Measurements from ENCODE around the gene MC1R.
"Not testable (repeated sequence)": the region's sequence is repeated elsewhere in the genome, so short reads cannot be mapped to it uniquely, and the experiment has no call there.

Gene MC1R

DNA sequence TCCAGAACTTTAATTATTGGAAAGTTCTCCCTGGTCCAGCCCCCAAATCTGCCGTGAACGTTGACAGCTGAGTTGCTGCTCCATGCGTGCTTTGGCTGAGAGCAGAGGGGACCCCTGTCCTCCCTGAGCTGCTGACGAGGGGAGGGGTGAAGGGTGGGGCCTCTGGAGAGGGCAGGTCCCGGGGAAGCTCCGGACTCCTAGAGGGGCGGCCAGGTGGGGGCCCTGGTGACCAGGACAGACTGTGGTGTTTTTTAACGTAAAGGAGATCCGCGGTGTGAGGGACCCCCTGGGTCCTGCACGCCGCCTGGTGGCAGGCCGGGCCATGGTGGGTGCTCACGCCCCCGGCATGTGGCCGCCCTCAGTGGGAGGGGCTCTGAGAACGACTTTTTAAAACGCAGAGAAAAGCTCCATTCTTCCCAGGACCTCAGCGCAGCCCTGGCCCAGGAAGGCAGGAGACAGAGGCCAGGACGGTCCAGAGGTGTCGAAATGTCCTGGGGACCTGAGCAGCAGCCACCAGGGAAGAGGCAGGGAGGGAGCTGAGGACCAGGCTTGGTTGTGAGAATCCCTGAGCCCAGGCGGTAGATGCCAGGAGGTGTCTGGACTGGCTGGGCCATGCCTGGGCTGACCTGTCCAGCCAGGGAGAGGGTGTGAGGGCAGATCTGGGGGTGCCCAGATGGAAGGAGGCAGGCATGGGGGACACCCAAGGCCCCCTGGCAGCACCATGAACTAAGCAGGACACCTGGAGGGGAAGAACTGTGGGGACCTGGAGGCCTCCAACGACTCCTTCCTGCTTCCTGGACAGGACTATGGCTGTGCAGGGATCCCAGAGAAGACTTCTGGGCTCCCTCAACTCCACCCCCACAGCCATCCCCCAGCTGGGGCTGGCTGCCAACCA is at the start of gene MC1R:
Gene MC1R (plus strand): TSS at position 410 of the 895 bp plus-strand sequence. CDS start 397 bp downstream, at position 807.
- no peak for TF ChIP-seq ZFX (IDR thresholded peaks at IDR 0.05)
- TF ChIP-seq, protein P1, sequence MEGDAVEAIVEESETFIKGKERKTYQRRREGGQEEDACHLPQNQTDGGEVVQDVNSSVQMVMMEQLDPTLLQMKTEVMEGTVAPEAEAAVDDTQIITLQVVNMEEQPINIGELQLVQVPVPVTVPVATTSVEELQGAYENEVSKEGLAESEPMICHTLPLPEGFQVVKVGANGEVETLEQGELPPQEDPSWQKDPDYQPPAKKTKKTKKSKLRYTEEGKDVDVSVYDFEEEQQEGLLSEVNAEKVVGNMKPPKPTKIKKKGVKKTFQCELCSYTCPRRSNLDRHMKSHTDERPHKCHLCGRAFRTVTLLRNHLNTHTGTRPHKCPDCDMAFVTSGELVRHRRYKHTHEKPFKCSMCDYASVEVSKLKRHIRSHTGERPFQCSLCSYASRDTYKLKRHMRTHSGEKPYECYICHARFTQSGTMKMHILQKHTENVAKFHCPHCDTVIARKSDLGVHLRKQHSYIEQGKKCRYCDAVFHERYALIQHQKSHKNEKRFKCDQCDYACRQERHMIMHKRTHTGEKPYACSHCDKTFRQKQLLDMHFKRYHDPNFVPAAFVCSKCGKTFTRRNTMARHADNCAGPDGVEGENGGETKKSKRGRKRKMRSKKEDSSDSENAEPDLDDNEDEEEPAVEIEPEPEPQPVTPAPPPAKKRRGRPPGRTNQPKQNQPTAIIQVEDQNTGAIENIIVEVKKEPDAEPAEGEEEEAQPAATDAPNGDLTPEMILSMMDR (conservative IDR thresholded peaks at IDR 0.05) = no peak
- H3K27ac ChIP-seq = no peak within 1 kb of the TSS

DNA sequence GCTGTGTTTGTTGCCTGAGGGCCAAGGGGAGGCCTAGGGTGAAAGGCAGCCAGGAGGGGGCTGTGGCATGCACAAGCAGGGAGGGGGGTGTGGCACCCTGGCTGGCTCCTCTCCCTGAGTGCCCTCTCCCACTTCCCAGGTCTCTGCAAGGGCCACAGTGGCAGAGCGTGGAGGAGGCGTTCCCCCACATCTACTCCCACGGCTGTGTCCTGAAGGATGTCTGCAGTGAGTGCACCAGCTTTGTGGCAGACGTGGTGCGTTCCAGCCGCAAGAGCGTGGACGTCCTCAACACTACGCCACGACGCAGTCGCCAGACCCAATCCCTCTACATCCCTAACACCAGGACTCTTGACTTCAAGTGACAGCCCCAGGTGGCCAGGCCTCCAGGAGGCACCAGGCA is 48.8 kb upstream of the MC1R start:
- no peak for TF ChIP-seq ZFX (IDR thresholded peaks at IDR 0.05)
- TF ChIP-seq, protein P1 (conservative IDR thresholded peaks at IDR 0.05) = no peak
- H3K27ac ChIP-seq = no peak overlapping the region

GRCh38 chr16:89870440-89870839 is 48.2 kb upstream of the MC1R start:
- H3K27ac ChIP-seq = no peak overlapping the region
- TF ChIP-seq ZFX (IDR thresholded peaks at IDR 0.05) = no peak
- TF ChIP-seq, protein P1 (conservative IDR thresholded peaks at IDR 0.05) = no peak

GRCh38 chr16:89871895-89872294 is 46.8 kb upstream of the MC1R start:
- no peak for TF ChIP-seq ZFX (IDR thresholded peaks at IDR 0.05)
- TF ChIP-seq, protein P1 (conservative IDR thresholded peaks at IDR 0.05) = no peak
- H3K27ac ChIP-seq = peak overlapping the region; percentile 96; the same call in 1 of the 2 replicates

DNA sequence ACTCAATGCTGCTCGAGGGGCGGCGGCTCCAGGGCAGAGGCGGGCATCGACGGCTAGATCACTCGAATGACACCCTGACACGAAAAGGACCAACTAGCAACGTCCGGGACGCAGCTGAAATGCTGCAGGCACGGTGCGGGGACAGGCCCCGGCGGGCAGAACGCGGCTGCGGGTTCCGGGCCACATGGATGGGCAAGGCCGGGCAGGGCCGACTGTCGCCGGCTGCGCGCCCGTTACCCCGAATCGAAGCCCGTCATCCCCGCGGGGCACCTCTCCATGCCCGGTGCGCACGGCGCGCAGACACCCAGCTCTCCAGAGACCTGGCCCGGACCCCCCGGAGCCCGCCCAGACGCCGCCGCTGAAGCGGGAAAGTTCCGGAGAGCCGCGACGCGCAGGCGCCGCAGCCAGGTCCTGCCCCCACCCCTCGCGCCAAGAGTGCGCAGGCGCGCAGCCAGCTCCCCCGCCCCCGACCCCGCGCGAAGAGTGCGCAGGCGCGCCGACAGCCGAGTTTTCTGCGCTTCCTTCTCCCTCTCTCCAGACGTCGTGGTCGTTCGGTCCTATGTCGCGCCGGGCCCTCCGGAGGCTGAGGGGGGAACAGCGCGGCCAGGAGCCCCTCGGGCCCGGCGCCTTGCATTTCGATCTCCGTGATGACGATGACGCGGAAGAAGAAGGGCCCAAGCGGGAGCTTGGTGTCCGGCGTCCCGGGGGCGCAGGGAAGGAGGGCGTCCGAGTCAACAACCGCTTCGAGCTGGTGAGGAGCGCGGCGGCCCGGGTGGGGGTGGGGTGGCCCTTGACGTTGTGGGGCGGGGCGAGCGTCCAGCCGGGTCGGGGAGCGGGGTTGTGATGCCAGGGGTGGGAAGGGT is 45.3 kb upstream of the MC1R start, which contains the start of gene TCF25:
Gene TCF25 (plus strand): TSS at position 484 of the 863 bp plus-strand sequence. CDS start 76 bp downstream, at position 560.
- peak within 1 kb of the TSS; percentile 96 for H3K27ac ChIP-seq
- TF ChIP-seq, protein P1 (conservative IDR thresholded peaks at IDR 0.05) = no peak
- TF ChIP-seq ZFX (IDR thresholded peaks at IDR 0.05) = peak; percentile 95; the same call in 1 of the 2 replicates

DNA sequence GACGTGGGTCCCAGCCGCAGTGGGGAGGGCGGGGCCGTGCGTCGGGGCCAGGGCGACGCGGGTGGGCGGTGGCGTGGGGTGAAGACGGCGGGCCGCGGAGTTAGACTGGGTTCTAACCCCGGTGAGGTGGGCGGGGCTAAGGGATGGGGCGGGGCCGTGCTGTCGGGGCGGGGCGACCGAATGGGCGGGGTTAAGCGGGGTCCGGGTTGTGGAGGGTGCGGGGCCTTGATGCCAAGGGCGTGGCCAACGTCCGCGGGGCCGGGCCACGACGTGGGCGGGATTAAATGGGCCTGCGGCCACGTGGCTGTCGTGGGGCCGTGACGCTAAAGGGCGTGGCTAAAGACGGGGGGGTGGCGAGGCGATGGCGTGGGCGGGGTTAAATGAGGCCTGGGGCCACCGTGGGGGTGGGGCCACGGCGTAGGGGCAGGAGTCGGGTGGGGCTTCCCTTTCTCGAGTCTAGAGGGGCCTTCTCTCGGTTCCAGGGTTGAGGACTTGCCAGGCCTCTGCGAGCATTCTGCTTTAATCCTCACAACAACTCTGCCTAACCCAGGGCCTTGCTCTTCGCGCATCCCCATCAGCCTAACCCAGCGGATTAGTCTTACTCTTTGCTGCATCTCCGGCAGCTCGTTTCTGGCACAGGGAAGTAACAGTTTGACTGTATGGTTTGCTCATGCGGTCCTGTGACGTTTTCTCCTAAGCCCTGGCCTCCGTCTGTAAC is 44.5 kb upstream of the MC1R start:
- TF ChIP-seq ZFX (IDR thresholded peaks at IDR 0.05) = no peak
- TF ChIP-seq, protein P1 (conservative IDR thresholded peaks at IDR 0.05) = no peak
- peak overlapping the region; percentile 96 for H3K27ac ChIP-seq

GRCh38 chr16:89879123-89879522 is 39.5 kb upstream of the MC1R start:
- H3K27ac ChIP-seq = not testable (repeated sequence)
